NAMALWA (cell line): Measurements from ENCODE around the gene HORMAD2.

Experiments
- DNase-seq: peaks from one replicate; pipeline ENCODE4 v3.0.0-alpha.2; 2015; ENCODE audit warnings: low spot score

The HORMAD2 gene

DNA sequence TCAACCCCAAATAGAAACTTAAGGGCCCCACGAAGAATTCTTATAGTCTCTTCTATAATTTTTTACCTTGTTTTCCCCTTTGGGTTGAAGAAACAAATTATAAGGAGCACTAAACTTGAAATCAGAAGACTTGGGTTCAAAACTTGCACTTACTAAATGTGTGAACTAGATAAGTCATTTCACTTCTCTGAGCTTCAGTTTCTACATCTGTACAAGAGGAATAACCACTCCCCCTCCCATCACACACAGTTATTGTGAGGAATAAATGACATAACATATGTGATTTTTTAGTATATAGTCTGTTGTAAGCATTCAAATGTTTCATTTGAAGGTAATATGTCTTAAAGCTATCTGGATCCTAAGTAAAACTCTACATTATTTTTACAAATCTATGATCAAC is 87.5 kb downstream of the HORMAD2 start:
- DNase-seq = no peak

DNA sequence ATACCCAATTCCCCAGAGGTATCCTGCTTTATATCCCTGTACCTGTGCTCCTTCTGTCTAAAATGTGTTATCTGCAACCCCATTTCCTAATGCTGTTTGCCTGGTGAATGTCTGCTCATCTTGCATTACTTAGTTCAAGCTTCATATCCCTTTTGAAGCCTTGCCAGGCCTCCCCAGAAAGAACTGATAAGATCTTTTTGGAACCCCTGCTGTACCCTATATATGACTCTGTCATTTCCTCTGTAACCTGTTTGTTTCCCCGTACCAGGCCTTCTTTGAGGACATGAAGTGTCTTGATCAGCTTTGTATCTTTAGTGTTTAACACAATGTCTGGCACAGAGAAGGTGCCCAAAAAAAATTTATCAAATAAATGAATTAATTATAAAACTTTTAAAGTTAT is 88.7 kb downstream of the HORMAD2 start:
- DNase-seq = no peak

GRCh38 chr22:30170129-30170528 is 89.9 kb downstream of the HORMAD2 start:
- no peak for DNase-seq

DNA sequence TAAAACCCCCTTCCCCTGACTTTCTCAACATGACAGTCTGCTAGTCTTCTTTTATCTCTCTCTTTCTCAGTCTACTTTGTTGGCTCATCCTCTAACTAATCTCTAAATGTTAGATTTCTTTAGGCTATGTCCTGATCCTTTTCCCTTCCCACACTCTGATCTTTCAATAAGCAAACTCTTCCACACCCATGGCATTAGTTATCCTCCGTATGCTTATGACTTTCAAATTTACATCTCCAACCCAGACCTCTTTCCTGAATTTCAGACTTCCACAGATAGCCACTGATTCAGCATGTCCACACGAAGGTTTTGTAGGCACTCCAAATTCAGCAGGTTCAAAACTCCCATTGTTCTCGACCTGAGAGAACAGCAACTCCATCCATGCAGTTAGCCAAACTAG is 90.7 kb downstream of the HORMAD2 start:
- no peak for DNase-seq

- DNase-seq = no peak
These were observed 95.5 kb downstream of the HORMAD2 start for GRCh38 chr22:30175690-30176288.

DNA sequence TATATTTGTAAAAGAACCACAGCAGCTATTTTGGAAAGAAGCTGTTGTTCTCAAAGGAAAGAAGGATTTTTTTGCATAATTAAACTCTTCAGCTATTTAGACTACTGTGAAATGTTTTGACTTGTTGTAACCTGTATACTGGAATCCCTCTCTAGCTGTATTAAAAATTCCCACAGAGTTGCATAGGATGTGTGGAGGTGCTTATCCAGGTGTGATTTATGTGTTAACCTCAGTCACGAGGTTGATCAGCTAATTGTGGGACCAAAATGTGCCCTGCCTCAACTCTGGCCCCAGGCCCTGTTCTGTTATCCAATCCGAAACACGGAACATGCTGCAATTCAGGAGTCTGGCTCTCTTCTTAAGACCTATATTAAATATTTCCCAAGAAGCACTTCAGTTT is 96.2 kb downstream of the HORMAD2 start:
- no peak for DNase-seq

DNA sequence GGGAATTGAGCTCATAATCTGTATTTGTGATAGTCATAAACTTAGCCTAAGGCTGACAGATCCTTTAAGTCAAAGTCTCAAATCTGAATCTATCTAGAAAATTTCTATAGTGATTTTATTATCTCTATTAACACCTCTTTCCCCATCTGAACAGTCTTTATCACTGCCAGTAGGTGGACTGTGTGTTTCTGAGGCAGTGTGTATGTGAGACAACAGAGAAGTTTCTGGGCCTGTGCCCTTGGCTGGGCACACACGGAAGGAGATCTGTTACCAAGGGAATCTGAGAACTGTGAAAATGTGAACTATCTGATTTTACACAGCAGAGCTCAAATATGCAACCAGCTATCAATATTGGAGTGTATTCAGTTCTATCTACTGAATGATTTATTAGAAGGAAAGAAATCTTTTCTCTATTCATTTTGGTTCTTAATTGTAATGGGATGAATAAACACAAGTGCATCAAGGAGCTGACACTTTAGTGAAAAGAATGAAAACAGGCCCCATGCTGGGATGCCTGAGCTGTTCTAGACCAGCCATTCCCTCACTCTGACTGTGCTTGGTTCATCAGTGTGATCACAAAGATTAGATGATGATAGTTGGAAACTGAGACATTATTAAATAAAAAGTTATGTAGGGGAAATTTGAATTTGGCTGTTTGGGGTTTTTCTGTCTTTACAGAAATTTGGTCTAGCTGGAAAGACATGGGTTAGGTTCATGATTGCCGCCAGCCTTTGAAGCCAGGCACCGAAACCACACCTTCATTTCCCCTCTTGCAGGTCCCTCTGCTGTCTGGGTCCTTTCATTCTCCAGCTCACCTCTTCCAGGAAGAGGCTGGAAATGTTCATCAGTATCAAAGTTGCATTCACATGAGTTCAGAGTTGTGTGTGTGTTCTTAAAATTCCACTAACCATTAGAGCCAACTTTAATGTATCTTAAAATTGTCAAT is 98.2 kb downstream of the HORMAD2 start:
- no peak for DNase-seq

- no peak for DNase-seq
These were observed 100.4 kb downstream of the HORMAD2 start for GRCh38 chr22:30180616-30181015.

GRCh38 chr22:30181459-30182349 is 101.4 kb downstream of the HORMAD2 start:
- no peak for DNase-seq

DNA sequence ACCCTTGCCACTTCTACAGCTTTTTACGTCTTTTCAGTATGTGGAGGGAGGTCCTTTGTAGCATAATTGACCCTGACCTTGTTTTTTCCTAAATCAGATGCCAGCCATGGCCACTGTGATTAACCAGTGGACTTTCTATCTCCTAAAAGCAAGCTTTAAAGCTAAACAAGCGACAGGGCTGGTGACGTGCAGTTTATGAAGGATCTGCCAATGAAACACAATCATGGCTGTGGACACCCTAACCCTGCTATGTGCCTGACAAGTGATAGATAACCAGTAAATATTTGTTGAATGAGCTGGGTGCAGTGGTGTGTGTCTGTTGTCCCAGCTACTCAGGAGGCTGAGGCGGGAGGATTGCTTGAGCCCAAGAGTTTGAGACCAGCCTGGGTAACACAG is 102.1 kb downstream of the HORMAD2 start:
- no peak for DNase-seq

DNA sequence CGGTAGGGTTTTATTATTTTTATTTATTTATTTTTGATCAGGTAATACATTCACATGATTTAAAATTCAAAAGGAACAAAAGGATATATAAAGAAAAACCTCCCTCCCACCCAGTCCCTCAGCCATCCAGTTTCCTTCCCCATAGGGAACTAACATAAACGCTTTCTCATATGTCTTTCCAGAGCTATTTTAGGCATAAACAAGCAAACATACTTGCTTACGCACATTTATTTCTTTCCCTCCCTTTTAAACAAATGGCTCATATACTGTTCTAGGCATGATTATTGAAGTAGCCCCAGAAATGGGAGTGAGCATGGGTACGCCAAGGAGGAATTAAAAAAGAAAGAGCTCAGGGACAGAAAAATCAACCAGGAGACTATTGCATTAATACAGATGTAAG is 102.6 kb downstream of the HORMAD2 start:
- DNase-seq = no peak

- DNase-seq = no peak
These were observed 103.0 kb downstream of the HORMAD2 start for GRCh38 chr22:30183271-30183670.

DNA sequence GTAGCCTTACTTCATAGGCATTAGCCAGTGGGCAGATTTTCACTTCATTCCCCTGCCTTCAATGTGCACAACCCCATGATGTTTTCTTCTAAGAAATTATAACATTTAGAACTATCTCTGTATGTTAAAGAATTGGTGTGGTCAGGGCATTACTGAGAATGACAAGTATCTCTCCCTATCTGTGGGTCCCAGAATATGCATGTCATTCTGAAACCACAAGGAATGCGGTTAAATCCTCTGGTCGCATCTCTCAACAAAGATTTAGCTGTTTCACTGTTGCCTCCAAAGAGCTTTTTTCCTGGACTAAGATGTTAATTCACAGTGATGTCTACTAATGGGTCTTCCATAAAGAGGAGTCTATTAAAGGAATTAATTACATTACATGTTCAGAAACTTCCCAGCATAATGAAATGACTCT is 103.6 kb downstream of the HORMAD2 start:
- DNase-seq = no peak

DNA sequence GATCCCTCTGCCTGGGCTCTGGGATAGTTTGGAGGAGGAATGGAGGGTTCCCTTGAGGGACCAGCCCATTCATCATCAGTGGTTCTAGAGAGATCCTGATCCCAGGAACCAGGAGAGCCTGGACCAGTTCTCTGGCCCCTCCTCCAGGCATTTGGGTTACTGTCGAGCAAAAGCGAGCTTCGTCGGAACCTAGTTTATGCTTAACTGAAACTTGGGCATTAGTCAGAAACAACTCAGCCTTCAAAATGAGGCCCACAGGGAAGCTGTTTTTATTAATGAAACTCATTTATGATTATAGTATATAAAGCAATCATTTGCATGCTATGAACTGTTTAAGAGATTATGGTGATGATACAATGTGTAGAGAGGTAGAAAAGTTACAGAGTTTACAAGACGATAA is 104.9 kb downstream of the HORMAD2 start:
- DNase-seq = no peak

- no peak for DNase-seq
These were observed 105.3 kb downstream of the HORMAD2 start for GRCh38 chr22:30185549-30185948.

GRCh38 chr22:30186041-30186440 is 105.8 kb downstream of the HORMAD2 start:
- no peak for DNase-seq

DNA sequence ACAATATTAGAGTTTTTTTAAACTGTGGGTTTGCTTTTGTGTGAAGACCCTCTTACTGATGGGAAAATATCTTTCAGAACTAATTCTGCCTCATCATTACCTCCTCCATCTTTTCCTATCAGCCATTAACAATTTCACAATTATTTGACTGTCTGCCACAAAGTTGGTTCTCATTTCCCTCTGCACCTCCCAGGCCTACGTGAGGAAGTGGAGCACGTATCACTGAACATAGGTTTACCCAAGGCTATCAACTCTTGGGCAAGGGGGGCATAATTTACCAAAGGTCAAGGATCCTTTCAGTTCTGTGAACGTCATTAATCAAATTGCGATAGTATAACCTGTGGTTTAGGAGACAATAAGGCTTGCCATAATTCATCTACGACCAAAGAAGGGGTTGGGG is 106.2 kb downstream of the HORMAD2 start:
- DNase-seq = no peak

GRCh38 chr22:30187094-30187493 is 106.8 kb downstream of the HORMAD2 start:
- no peak for DNase-seq

- no peak for DNase-seq
These were observed 107.5 kb downstream of the HORMAD2 start for GRCh38 chr22:30187529-30188407.

DNA sequence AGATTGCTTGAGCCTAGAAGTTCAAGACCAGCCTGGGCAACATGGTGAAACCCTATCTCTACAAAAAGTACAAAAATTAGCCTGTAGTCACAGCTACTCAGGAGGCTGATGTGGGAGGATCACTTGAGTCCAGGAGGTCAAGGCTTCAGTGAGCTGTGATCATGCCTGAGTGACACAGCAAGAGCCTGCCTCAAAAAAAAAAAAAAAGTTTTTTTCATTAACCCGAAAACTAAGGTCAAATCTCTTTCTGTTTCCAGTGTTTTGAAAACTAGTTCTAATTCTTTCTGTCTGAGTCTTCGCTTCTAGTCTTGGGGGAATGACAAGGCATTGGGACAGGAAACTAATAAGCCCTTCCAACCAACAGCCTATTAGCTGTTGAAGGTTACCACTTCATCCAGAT is 108.6 kb downstream of the HORMAD2 start:
- no peak for DNase-seq

- DNase-seq = no peak
These were observed 110.3 kb downstream of the HORMAD2 start for GRCh38 chr22:30190574-30190973.
